Measurements from ENCODE around the gene CD6.

GRCh38 chr11:60992842-60993409 lies 21.4 kb downstream of the CD6 start:
- TF ChIP-seq RAD21 (IDR thresholded peaks at IDR 0.05; ENCODE audit: low read depth), result no peak
- no peak for TF ChIP-seq CTCF (IDR thresholded peaks at IDR 0.05 in 2 of 3, conservative IDR thresholded peaks at IDR 0.05 in 1 of 3; ENCODE audit: borderline replicate concordance in 1 of 3, insufficient read depth in 1 of 3, low read depth in 2 of 3, low read length in 2 of 3)
- TF ChIP-seq POLR2A (IDR thresholded peaks at IDR 0.05; ENCODE audit: borderline replicate concordance, extremely low read depth, insufficient read depth, insufficient read length), result no peak
- no peak for TF ChIP-seq ZBTB33 (IDR thresholded peaks at IDR 0.05; ENCODE audit: extremely low read depth, insufficient replicate concordance, low read length)
- no peak for TF ChIP-seq SIN3A (IDR thresholded peaks at IDR 0.05; ENCODE audit: low read depth)
- TF ChIP-seq EZH2phosphoT487 (IDR thresholded peaks at IDR 0.05; ENCODE audit: borderline replicate concordance), result no peak
- TF ChIP-seq ZFX (IDR thresholded peaks at IDR 0.05), result no peak
- no peak for TF ChIP-seq MAX (IDR thresholded peaks at IDR 0.05)

Data from HCT116 (cell line).